HG02973 (cell line): Measurements from ENCODE around the gene LTA4H.
"Not testable (repeated sequence)": the region's sequence is repeated elsewhere in the genome, so short reads cannot be mapped to it uniquely, and the experiment has no call there.

Source experiments
- ATAC-seq: cut with Tn5 transposase; IDR thresholded peaks from one replicate; pipeline ENCODE4 v1.9.1; 2021; ENCODE audit warnings: moderate library complexity; ENCODE audit not compliant: unreplicated experiment

LTA4H gene

DNA sequence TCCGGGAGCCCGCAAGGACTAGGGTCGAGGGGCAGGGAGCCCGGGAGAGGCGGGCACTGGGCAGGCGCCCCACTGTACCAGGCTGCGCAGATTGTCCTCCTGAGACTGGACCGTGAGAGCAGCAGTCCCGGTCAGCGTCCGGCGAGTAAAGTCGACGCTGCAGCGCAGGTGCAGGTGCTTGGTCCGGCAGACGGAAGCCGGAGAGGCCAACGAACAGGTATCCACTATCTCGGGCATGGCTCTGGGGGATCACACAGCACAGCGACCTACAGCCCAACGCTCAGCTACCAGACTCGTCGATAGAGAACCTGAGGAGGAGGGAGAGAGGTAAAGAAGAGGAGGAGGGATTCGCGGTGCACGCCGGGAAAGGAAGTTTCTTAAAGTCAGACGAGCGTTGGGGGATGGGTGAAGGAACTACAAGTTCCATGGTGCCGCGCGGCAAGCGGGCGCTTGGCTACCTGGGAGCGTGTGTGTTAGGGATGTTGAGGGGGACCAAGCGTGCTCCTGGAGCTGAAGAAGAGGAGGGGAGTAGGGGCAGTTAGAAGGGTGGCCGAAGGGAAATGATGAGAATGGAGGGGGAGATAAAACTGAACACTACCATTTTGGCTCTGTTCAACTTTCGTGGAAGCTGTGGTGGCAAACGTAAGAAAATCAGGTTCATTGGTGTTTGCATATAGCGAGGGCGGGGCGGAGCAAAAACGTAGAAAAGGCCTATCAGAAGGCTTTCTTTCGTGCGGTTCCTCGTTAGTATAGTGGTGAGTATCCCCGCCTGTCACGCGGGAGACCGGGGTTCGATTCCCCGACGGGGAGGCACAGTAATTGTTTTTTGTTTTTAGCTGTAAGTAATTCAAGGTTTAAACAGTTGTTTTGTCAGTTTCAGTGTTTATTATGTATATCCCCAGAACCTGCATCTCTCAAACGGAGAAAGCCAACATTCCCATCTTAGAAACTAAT is at the start of gene LTA4H:
Gene LTA4H, minus strand, starts transcription at position 305 of the 954 bp plus-strand sequence. Its CDS starts 68 bp downstream, at position 237.
- ATAC-seq, result peak; percentile 87

DNA sequence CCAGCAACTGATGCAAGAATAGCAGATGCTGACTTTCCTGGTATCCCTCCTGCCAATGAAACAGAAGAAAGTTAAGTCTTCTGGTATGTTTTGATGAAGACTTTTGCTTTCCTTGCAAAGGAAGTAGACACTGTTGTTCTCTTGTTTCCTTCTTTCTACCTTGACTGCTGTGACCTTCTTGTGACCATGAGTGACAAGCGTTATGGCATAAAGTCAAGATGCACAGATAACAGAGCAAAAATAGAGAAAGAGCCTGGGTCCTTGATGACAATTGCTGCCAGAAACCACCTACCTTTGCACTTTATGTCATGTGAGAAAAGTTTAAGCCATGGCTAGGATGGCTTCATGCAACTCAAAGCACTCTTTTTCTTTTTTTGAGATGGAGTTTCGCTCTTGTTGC is 49.2 kb upstream of the LTA4H start:
- ATAC-seq, result no peak

GRCh38 chr12:96083020-96083719 is 47.8 kb upstream of the LTA4H start:
- ATAC-seq, result no peak

- ATAC-seq, result no peak
Measured at GRCh38 chr12:96081596-96081995, 46.2 kb upstream of the LTA4H start.

- no peak for ATAC-seq
Measured at GRCh38 chr12:96078231-96079135, 43.1 kb upstream of the LTA4H start.

- ATAC-seq, result no peak
Measured at GRCh38 chr12:96077081-96077480, 41.7 kb upstream of the LTA4H start.

DNA sequence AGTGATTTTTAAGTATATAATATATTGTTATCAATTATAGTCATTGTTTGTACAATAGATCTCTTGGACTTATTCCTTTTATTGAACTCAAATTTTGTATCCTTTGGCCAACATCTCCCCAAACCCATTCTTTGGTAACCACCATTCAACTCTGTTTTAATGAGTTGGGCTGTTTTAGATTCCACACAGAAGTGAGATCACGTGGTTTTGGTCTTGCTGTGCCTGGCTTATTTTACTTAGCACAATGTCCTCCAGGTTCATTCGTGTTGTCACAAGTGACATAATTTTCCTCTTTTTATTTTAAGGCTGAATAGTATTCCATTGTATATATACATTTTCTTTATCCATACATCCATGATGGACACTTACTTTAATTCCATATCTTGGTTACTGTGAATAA is 40.2 kb upstream of the LTA4H start:
- ATAC-seq, result no peak

GRCh38 chr12:96073346-96074330 is 38.3 kb upstream of the LTA4H start:
- ATAC-seq, result no peak

GRCh38 chr12:96070670-96071279 is 35.4 kb upstream of the LTA4H start:
- no peak for ATAC-seq

DNA sequence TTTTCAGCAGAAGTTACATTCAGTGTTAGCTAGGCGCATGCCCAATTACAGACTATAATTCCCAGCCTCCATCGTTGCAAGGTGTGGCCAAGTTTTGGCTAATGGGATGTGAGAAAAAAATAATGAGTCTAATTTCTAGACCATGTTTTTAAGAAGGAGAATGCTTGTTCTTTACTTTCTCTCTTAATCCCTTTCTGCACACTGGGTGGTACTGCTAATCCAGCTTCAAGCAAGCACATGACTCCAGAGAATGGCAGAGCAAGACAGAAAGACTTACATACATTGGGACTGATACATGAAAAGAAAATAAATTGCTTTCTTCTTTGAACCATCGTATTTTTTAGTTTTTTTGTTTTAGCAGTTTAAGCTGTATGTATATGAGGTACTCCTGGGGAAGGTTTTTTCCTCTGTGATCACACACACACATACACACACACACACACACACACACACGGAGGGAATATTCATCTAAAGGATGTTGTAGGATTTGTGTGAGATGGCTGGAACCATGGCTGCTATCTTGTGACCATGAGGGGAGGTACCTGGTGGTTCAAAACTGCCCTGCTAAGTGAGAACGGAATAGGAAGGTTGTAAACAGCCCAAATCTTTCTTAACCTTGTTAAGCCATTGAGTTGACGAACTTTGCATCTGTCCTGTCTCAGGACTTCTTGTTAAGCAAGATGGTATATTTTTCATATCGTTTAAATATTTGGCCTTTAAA is 34.3 kb upstream of the LTA4H start:
- ATAC-seq, result no peak

GRCh38 chr12:96068636-96069035 is 33.2 kb upstream of the LTA4H start:
- ATAC-seq, result no peak

GRCh38 chr12:96068111-96068510 is 32.7 kb upstream of the LTA4H start:
- no peak for ATAC-seq

GRCh38 chr12:96065776-96066175 is 30.4 kb upstream of the LTA4H start:
- ATAC-seq, result not testable (repeated sequence)

DNA sequence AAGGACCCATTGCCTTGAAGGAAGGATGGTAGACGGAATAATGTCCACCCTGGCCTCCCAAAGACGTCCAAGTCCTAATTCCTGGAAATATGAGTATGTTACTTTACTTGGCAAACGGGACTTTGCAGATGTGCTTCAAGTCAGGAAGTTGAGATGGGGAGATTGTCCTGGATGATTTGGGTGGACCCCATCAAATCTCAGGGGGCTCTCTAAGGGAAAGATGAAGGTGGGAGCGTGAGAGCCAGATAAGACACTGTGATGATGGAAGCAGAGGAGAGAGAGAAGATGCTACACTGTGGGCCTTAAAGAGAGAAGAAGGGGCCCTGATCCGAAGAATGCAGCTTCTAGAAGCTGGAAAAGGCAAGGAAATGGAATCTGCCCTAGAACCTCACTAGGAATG is 29.6 kb upstream of the LTA4H start:
- ATAC-seq, result no peak

DNA sequence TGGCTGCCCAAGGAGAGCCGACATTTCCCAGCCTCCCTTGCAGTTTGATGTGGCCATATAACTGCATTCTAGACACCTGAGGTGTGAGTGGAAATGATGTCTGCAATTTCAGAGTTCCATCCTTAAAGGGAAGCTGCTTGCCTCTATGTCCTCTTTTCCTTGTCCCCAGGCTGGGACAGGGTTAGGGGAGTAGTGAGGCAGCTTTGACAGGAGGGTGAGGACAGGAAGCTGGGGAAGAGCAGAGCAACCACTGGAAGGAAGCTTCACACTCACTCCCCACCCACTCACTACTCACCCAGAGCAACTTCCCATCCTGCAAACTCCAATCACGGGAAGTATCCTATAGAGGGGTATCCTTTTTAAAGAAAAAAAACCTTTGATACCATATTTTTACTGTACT is 28.9 kb upstream of the LTA4H start:
- ATAC-seq, result no peak

DNA sequence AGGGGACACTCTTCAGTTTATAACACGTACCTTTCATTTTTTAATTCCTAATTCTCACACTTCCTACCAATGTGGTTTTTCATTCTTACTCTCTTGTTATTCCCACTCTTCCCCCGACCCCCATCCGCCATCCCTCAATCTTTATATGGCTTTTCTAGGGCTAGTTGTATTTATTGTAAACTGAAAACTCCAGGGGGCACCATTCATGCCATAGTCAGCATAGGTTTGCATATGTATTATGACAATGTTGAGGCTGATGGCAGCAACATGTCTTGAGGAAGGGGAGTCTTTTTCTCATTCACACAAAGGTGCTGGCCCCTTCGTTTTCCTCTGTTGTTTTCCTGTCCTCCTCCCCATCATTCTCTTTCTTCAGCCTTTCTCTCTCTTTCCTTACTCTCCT is 27.7 kb upstream of the LTA4H start:
- ATAC-seq, result no peak

DNA sequence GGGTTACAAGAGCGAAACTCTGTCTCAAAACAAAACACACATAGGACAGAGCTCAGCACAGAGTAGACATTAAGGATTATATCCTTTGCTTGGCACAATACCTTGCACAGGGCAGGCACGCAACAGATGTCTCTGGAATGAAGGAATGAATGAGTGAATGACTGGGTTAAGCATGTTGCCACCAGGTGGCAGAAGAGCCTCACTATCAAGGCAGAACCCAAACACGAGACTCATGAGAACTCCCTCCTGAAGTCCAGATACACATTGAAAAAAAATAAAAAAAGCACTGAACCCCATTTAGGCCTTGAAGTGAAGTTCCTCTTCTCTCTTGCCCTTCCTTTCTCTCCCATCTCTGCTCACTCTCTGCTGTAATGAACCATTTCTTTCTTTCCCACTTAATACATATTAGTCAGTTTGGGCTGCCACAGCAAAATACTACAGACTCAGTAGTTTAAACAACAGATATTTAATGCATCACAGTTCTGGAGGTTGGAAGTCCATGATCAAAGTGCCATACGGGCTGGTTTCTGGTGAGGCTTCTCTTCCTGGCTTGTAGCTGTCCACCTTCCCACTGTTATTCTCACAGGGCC is 26.6 kb upstream of the LTA4H start:
- peak; percentile 72 for ATAC-seq

- ATAC-seq, result no peak
Measured at GRCh38 chr12:96061323-96061722, 25.9 kb upstream of the LTA4H start.
